SK-N-SH (cell line): Measurements from ENCODE around the gene BUB1.
"Not testable (repeated sequence)": the region's sequence is repeated elsewhere in the genome, so short reads cannot be mapped to it uniquely, and the experiment has no call there.

ENCODE experiments used
- CTCF ChIP-seq: fragments of 200-600 bp; sonication (generic); IDR thresholded peaks from 2 replicates; pipeline ENCODE4 v1.6.1; 2017; ENCODE audit warnings: antibody characterized with exemption, mild to moderate bottlenecking, moderate library complexity
- EP300 ChIP-seq, 2 experiments: IDR thresholded peaks; 2 replicates each; pipeline versions ENCODE4 v1.4.0 to v1.6.1; 2012; ENCODE audit warnings: borderline replicate concordance in 1 of 2, low read depth in 1 of 2, low read length in 1 of 2
- POLR2AphosphoS5 ChIP-seq: IDR thresholded peaks from 2 replicates; pipeline ENCODE4 v1.6.1; 2012; ENCODE audit warnings: low read depth, low read length

- TF ChIP-seq EP300 (IDR thresholded peaks at IDR 0.05; ENCODE audit: borderline replicate concordance in 1 of 2, low read depth in 1 of 2, low read length in 1 of 2); CTCF; POLR2AphosphoS5: not testable (repeated sequence)
Observed at GRCh38 chr2:110627348-110627747, 50.5 kb downstream of the BUB1 start.
